Measurements from ENCODE around the gene NCBP3.
"Not testable (repeated sequence)": the region's sequence is repeated elsewhere in the genome, so short reads cannot be mapped to it uniquely, and the experiment has no call there.

NCBP3 gene

DNA sequence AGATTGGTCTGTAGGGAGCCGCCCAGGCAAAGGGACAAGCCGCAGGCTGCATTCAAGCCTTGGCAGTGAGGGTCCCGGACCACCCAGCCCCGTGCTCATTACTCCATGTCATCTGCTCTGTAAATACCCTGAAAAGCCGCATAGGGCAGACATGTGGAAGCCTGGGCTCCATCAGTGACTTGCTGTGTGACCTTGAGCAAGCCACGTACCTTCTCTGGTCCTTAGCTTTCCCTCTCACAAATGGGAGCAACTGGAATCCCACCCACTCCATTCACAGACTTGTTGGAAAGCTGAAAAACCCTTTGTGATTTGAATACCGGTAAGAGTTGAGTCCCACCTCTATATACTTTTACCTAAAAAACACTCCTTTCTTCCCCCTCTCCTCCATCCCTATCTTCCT is 34.9 kb upstream of the NCBP3 start:
- no peak for DNase-seq (ENCODE audit: extremely low read depth in 1 of 2, low read depth in 1 of 2)

DNA sequence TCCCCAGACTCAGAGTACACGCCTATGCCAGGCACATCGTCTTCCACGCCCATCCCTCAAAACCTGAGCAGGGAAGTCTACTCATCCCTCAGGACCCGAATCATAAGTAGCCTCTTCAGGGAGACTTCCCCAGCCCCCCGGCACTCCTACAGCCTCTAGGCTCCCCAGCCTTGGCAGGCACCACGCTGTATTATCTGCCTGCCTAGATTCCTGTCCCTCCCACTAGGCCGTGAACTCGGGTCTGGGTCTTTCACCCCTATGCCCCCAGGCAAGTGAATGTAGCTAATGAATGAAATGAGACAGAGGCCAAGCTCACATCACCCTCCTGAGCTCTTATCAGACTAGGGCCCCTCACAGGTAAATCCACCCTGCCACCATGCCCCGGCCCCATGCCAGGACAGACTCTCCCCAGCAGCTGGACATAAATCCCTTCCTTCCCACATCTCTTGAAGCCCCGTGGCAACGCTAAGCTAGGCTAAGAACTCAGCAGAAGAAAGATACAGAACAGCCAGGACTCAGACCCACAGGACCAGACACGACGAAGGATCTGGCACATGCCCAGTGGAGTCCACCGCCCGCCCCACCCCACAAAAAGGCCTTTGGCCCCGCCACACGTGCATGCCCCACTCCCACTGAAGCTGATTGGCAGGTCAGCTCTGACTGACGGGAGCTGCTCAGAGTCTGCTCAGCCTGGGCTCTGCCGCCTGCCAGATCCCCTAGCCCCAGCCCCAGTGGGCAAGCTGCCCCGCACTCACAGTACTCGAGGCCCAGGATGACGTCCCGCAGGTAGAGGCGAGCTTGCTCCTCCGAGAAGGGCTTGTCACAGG is 33.8 kb upstream of the NCBP3 start:
- DNase-seq (ENCODE audit: extremely low read depth in 1 of 2, low read depth in 1 of 2), result no peak

DNA sequence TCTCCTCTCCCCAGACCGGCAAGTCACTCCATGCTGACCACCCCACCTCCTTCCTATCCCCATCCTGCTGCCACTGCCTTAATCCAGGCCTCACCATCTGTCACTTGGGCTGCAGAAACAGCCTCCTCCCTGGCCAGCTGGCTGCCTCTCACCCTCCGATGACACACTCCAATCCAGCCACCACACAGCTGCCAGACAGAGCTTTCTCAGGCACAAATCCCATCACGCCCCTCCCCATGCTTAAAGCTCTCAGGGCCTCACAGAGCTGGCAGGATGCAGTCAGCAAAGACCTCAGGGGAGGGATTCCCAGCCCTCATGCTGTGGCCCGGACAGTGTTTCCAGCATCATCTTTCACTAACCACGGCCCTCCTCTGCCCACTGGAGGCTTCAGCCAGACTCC is 33.1 kb upstream of the NCBP3 start:
- no peak for DNase-seq (ENCODE audit: extremely low read depth in 1 of 2, low read depth in 1 of 2)

DNA sequence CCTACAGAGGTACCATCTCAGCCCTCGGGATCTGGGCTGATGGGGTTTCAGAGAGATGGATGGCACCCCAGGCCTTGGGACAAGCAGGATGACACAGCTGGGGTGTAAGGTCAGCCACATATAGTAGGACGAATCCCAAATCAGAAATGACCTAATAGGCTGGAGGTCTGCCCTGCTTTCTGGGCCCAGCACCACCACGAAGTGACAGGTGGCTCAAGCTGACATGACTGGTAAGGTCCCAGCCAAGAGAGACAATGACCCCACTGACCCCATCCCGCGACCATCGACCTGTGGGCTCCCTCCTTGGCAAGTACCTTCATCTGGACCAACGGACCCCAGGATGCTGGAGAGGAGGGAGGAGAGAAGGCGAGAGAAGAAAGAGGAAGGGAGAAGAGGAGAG is 31.2 kb upstream of the NCBP3 start:
- DNase-seq (ENCODE audit: extremely low read depth in 1 of 2, low read depth in 1 of 2), result no peak

- DNase-seq (ENCODE audit: extremely low read depth in 1 of 2, low read depth in 1 of 2), result no peak
Observed at GRCh38 chr17:3875317-3875716, 29.3 kb upstream of the NCBP3 start.

- no peak for DNase-seq (ENCODE audit: extremely low read depth in 1 of 2, low read depth in 1 of 2)
Observed at GRCh38 chr17:3873862-3874261, 27.8 kb upstream of the NCBP3 start.

GRCh38 chr17:3870871-3871306 is 24.8 kb upstream of the NCBP3 start:
- DNase-seq (ENCODE audit: extremely low read depth in 1 of 2, low read depth in 1 of 2), result no peak

- no peak for DNase-seq (ENCODE audit: extremely low read depth in 1 of 2, low read depth in 1 of 2)
Observed at GRCh38 chr17:3867606-3868005, 21.6 kb upstream of the NCBP3 start.

DNA sequence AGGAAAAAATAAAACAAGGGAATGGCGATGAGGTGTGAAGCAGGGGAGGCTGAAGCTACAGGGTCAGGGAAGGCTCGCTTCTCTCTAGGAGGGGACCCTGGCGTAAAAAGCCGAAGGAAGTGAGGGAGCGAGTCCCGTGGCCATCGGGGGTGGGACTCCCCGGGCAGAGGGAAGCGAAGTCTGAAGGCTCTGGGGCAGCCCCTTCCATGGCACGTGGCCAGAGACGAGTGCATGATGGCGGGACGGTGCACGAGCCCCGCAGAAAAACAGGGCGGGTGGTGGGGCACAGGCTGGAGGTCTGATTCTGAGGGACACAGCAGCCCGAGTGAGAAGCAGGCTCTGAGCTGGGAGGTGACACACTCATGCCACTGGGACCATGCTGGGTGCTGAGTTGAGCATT is 21.1 kb upstream of the NCBP3 start:
- DNase-seq (ENCODE audit: extremely low read depth in 1 of 2, low read depth in 1 of 2), result no peak

DNA sequence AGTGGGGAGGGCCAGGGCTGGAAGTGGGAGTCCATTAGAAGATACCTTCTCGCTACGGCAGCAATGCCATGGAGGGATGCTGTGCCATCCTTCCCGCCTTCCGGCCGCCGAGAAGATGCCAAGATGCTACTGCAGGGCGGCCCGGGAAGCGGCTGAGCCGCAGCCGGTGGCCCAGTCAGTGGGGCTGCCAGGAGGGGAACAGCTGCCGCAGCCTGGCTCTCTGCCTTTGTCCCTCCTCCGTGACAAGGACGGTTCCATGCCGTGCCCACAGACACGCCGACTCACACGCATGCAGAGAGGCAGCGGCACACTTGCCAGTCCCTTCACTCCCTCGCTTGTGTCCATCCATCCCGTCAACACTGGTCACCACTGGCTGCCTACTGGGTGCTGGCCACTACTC is 20.2 kb upstream of the NCBP3 start:
- DNase-seq (ENCODE audit: extremely low read depth in 1 of 2, low read depth in 1 of 2), result no peak

DNA sequence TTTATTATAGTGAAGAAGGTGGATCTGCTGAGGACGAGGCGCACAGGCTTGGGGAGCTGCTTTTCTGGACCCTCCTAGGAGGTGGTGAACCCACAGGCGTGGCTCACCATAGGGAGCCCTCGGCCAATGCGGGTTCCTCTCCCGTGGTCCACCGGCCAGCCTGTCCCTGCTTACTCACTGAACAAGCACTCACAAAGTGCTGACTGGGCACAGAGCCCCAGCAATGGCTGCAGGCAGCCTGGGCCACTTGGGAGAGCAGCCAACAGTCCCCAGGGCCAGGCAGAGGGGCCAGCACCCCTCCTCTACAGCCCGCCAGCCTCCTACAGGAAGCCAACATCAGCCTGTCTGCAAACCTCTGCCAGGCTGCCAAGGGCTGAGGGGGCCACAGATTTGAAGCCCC is 19.1 kb upstream of the NCBP3 start:
- DNase-seq (ENCODE audit: extremely low read depth in 1 of 2, low read depth in 1 of 2), result no peak

GRCh38 chr17:3864534-3864933 is 18.5 kb upstream of the NCBP3 start:
- no peak for DNase-seq (ENCODE audit: extremely low read depth in 1 of 2, low read depth in 1 of 2)

GRCh38 chr17:3861761-3862681 is 16.0 kb upstream of the NCBP3 start:
- no peak for DNase-seq (ENCODE audit: extremely low read depth in 1 of 2, low read depth in 1 of 2)

DNA sequence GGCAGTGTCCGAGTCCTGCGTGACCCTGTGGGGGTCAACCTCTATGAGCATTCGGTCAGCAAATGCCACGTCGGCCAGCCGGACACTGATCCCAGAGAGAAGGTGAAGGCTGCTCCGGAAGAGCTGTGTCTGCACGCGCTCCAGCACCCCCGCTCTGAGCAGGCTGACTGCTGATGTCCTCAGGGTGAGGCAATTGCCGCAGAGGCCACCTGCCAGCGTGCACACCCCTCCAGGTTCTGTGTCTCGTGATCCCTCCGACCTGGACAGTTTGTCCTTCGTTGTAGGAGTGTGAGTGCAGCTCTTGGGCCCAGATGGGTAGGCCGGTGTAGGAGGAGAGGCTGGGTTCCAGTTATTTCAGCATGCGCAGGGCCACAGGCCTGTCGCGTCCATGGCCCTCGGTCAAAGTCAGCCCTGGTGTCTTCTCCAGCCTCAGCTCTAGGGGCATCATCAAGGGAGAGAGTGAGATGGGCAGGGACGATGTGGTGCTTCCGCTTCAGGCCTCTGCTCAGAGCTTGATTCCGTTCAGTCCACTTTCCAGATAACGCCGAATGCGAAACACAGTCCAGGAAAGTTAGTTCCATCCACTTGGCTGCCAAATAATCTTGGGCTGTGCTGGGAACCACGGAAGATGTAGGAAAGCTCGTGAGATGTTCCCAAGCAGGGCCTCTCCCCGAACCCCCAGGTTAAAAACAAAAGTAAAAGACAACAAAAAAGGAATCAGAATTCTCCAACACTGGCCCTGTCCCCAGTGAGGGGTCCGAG is 15.1 kb upstream of the NCBP3 start:
- no peak for DNase-seq (ENCODE audit: extremely low read depth in 1 of 2, low read depth in 1 of 2)

DNA sequence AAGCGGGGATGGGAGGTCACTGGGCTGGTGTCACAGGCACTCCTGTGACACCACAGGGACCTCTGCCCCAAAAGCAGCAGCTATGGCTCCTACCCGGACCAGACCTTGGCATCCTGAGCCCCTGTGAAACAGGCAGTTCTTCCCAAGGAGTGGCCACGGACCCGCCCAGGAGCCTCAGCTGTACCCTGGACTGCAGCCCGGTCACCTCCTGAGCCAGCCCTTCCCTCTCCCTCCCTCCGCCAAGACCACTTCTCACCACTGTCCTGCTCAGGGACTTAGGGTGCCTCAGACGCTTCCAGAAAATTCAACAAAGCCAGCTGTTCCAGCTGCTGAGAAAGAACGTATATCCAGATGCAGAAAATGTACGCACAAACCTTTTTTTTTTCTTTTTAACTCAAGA is 13.9 kb upstream of the NCBP3 start:
- DNase-seq (ENCODE audit: extremely low read depth in 1 of 2, low read depth in 1 of 2), result no peak

GRCh38 chr17:3857261-3858105 is 11.4 kb upstream of the NCBP3 start:
- DNase-seq (ENCODE audit: extremely low read depth in 1 of 2, low read depth in 1 of 2), result no peak

GRCh38 chr17:3854204-3854603 is 8.2 kb upstream of the NCBP3 start:
- not testable (repeated sequence) for DNase-seq (ENCODE audit: extremely low read depth in 1 of 2, low read depth in 1 of 2)

- no peak for DNase-seq (ENCODE audit: extremely low read depth in 1 of 2, low read depth in 1 of 2)
Observed at GRCh38 chr17:3852561-3852960, 6.5 kb upstream of the NCBP3 start.

- no peak for DNase-seq (ENCODE audit: extremely low read depth in 1 of 2, low read depth in 1 of 2)
Observed at GRCh38 chr17:3851461-3852100, 5.5 kb upstream of the NCBP3 start.

All from stimulated activated CD8-positive, alpha-beta memory T cell treated with anti-CD3 and anti-CD28 coated beads, Interleukin-7, amount 100 ng/mL, for 48 hours (primary cell).